Parathyroid adenoma (tissue), 2 donors: ENCODE results near the gene BCAS4.

ENCODE experiments used
- H2AFZ ChIP-seq: fragments of 300-600 bp; sonication (generic); one replicate; pipeline ENCODE4 v1.7.0; 2017; ENCODE audit warnings: antibody characterized with exemption, mild to moderate bottlenecking
- H3K27ac ChIP-seq: fragments of 300-600 bp; sonication (generic); one replicate; pipeline ENCODE4 v1.7.0; 2017
- H3K27me3 ChIP-seq: fragments of 300-600 bp; sonication (generic); one replicate; pipeline ENCODE4 v1.7.0; 2017; ENCODE audit warnings: low read length; ENCODE audit not compliant: control insufficient read depth, insufficient read depth
- H3K36me3 ChIP-seq: fragments of 300-600 bp; sonication (generic); one replicate; pipeline ENCODE4 v1.7.0; 2017; ENCODE audit warnings: low read length; ENCODE audit not compliant: control insufficient read depth, insufficient read depth
- H3K4me1 ChIP-seq: fragments of 300-600 bp; sonication (generic); one replicate; pipeline ENCODE4 v1.7.0; 2017; ENCODE audit warnings: control low read depth
- H3K4me2 ChIP-seq: fragments of 300-600 bp; sonication (generic); one replicate; pipeline ENCODE4 v1.7.0; 2017; ENCODE audit warnings: low read length
- H3K4me3 ChIP-seq: fragments of 300-600 bp; sonication (generic); one replicate; pipeline ENCODE4 v1.7.0; 2017; ENCODE audit warnings: low read depth, low read length
- H3K79me2 ChIP-seq: fragments of 300-600 bp; sonication (generic); one replicate; pipeline ENCODE4 v1.7.0; 2017; ENCODE audit warnings: control low read depth
- H3K9ac ChIP-seq: fragments of 300-600 bp; sonication (generic); one replicate; pipeline ENCODE4 v1.7.0; 2017; ENCODE audit warnings: mild to moderate bottlenecking
- H3K9me3 ChIP-seq: fragments of 300-600 bp; sonication (generic); one replicate; pipeline ENCODE4 v1.7.0; 2017; ENCODE audit warnings: low read length; ENCODE audit not compliant: control insufficient read depth
- TF ChIP-seq, protein P1 (sequence below): fragments of 300-600 bp; sonication (generic); IDR thresholded peaks from one replicate; pipeline ENCODE4 v1.7.0; 2017; ENCODE audit warnings: antibody characterized with exemption, mild to moderate bottlenecking
- donor health status: primary hyperparathyroidism.

The BCAS4 gene

DNA sequence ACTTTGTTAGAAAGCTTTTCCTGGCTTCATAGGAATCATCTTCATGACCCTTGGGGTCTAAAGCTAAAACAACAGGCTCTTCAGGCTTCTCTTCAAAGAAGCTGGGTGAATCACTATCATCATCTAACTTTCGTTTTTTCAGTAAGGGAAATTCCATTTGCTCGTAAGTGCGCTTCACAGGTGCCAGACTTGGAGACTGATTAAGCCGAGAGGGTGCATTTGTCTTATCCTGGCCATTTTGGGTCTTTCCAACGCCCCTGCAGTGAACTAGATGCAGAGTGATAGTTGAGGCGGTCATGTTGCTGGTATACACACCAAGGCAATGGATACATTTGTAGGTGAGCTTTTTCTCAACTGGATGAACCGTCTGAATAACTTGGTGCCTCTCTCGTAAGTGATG, 97.5 kb downstream of the BCAS4 start:
- Histone ChIP-seq H3K27me3 (no peaks in the 10 kb centered on the region), H3K4me2 (no peak overlapping the region), H3K79me2 (peaks cover 9% of the 10 kb centered on the region), H3K36me3 (no peaks in the 10 kb centered on the region), H3K27ac (no peak overlapping the region), H2AFZ (no peak overlapping the region), H3K9ac (no peak overlapping the region), H3K4me3 (no peak overlapping the region), H3K9me3 (no peaks in the 10 kb centered on the region), H3K4me1 (no peaks in the 10 kb centered on the region)
- TF ChIP-seq, protein P1, sequence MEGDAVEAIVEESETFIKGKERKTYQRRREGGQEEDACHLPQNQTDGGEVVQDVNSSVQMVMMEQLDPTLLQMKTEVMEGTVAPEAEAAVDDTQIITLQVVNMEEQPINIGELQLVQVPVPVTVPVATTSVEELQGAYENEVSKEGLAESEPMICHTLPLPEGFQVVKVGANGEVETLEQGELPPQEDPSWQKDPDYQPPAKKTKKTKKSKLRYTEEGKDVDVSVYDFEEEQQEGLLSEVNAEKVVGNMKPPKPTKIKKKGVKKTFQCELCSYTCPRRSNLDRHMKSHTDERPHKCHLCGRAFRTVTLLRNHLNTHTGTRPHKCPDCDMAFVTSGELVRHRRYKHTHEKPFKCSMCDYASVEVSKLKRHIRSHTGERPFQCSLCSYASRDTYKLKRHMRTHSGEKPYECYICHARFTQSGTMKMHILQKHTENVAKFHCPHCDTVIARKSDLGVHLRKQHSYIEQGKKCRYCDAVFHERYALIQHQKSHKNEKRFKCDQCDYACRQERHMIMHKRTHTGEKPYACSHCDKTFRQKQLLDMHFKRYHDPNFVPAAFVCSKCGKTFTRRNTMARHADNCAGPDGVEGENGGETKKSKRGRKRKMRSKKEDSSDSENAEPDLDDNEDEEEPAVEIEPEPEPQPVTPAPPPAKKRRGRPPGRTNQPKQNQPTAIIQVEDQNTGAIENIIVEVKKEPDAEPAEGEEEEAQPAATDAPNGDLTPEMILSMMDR, result no peak

DNA sequence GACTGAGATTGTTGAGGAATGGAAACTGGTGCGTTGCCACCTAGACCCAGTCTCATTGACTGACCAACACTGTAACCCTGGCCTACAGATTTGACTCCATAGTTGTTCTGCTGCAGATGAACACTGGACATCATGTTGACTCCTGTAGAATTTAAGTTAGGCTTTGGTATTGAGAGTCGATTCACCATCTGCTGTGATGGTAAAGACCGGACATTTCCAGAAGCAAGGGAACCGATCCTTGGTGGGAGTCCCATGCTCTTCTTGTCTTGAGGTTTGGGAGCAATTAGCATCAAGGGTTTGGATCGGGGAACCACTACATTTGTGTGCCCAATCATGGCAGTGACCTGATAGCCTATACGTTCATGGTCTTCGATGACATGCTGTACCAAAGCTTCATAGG, 98.8 kb downstream of the BCAS4 start:
- Histone ChIP-seq H3K36me3 (no peaks in the 10 kb centered on the region), H3K4me1 (no peaks in the 10 kb centered on the region), H3K27ac (no peak overlapping the region), H3K9me3 (no peaks in the 10 kb centered on the region), H3K9ac (no peak overlapping the region), H2AFZ (no peak overlapping the region), H3K4me3 (no peak overlapping the region), H3K27me3 (no peaks in the 10 kb centered on the region), H3K79me2 (peaks cover 15% of the 10 kb centered on the region), H3K4me2 (no peak overlapping the region)
- TF ChIP-seq, protein P1, result no peak

DNA sequence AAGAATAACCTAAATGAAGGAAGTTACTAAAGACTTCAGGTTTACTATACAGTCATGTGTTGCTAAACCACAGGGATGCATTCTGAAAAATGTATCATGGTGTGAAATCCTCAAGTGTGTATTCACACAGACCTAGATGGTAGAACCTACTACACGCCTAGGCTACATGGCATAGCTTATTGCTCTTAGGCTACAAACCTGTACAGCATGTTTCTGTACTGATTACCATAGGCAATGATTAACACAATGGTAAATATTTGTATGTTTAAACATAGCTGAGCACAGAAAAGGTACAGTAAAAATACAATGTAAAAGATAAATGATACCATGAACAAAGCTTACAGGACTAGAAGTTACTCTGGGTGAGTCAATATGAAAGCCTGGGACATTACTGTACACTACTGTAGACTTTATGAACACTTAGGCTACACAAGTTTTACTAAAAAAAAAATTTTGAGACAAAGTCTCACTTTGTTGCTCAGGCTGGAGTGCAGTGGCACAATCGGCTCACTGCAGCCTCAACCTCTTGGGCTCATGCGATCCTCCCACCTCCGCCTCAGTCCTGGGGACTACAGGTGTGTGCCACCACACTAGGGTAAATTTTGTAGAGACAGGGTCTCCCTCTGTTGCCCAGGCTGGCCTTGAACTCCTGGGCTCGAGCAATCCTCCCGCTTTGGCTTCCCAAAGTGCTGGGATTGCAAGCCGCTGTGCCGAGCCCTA, 100.4 kb downstream of the BCAS4 start:
- Histone ChIP-seq H3K36me3 (no peaks in the 10 kb centered on the region), H3K27ac (no peak overlapping the region), H3K4me2 (no peak overlapping the region), H3K9me3 (no peaks in the 10 kb centered on the region), H2AFZ (no peak overlapping the region), H3K9ac (no peak overlapping the region), H3K27me3 (no peaks in the 10 kb centered on the region), H3K4me3 (no peak overlapping the region), H3K79me2 (peaks cover 17% of the 10 kb centered on the region), H3K4me1 (no peaks in the 10 kb centered on the region)
- TF ChIP-seq, protein P1, result no peak

DNA sequence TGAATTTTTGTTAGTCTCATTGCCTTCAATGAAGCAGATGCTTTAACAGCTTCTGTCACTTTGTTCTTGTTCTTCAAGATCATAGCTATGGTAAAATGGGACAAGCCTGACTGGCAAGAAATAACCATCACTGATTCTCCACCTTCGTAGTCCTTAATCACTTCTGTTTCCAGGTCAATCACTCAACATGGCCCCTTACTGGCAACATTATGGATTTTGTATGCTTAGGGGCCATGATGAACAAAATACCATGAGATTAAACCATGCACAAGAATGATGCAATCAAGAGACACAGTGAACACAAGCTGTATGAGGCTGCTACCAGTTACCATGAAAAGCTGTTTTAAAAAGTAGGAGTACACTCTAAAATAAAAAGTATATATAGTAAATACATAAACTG, 103.6 kb downstream of the BCAS4 start:
- no peak overlapping the region for H3K27ac ChIP-seq
- H3K9ac ChIP-seq, result no peak overlapping the region
- H3K4me1 ChIP-seq, result peaks cover 5% of the 10 kb centered on the region
- H2AFZ ChIP-seq, result no peak overlapping the region
- no peaks in the 10 kb centered on the region for H3K9me3 ChIP-seq
- no peak overlapping the region for H3K4me3 ChIP-seq
- TF ChIP-seq, protein P1, result no peak
- H3K36me3 ChIP-seq, result no peaks in the 10 kb centered on the region
- no peaks in the 10 kb centered on the region for H3K27me3 ChIP-seq
- peaks cover 20% of the 10 kb centered on the region for H3K79me2 ChIP-seq
- H3K4me2 ChIP-seq, result no peak overlapping the region

DNA sequence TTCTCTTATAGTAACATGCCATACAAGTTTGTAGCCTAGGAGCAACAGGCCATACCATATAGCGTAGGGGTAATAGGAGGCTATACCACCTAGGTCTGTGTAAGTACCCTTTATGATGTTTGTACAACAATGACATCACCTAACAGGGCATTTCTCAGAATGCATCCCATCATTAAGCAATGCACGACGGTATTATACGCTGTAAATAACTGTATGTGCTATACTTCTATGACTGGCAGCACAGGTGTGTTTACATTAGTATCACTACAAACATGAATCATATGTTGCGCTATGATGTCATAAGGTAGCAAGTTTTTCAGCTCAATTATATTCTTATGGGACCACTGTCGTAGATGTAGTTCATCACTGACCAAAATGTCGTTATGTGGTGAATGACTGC, 105.4 kb downstream of the BCAS4 start:
- no peak overlapping the region for H3K27ac ChIP-seq
- no peaks in the 10 kb centered on the region for H3K36me3 ChIP-seq
- H3K4me3 ChIP-seq, result no peak overlapping the region
- H3K9me3 ChIP-seq, result no peaks in the 10 kb centered on the region
- peaks cover 15% of the 10 kb centered on the region for H3K4me1 ChIP-seq
- peaks cover 23% of the 10 kb centered on the region for H3K79me2 ChIP-seq
- H2AFZ ChIP-seq, result no peak overlapping the region
- H3K9ac ChIP-seq, result no peak overlapping the region
- H3K4me2 ChIP-seq, result no peak overlapping the region
- H3K27me3 ChIP-seq, result no peaks in the 10 kb centered on the region
- TF ChIP-seq, protein P1, result no peak
